Measurements from ENCODE around the gene MTNR1B.

GRCh38 chr11:92980312-92980711 is 10.9 kb downstream of the MTNR1B start:
- no peak for TF ChIP-seq POLR2A (IDR thresholded peaks at IDR 0.05)
- TF ChIP-seq CTCF (IDR thresholded peaks at IDR 0.05) = no peak
